SK-MEL-5 (cell line): ENCODE measurements around the gene CCDC47. TPM values are rescaled to one million over a fixed set of nuclear protein-coding genes. Genes with fewer than 3 reads are reported as not detected.
A peak's percentile ranks its signal among the peaks of the same experiment; 100 is the strongest.

ENCODE experiments used
- DNase-seq: peaks from one replicate; pipeline ENCODE4 v3.0.0-alpha.2; 2016; ENCODE audit warnings: low read depth, low spot score
- in situ Hi-C: cut with HindIII; loops from 2 replicates; pipeline ENCODE4 v1.10.0; 2016; ENCODE audit warnings: low sequenced_read_pairs, high pct_unique_total_duplicates, low pct_unique_long_range_greater_than_20kb
- total RNA-seq: library from RNA; depleted of rRNA; stranded (reverse); fragments of >200 nt; shearing (Covaris generic); gene quantifications from 2 replicates; pipeline ENCODE4 v1.2.3, GENCODE V29; 2014

Gene CCDC47
- total RNA-seq, 1 experiment from 2014 or later, result 105 TPM

GRCh38 chr17:63786971-63787711, 13.7 kb upstream of the CCDC47 start:
- in situ Hi-C loops, result no loop called here
- no peak for DNase-seq

- DNase-seq, result peak; percentile 24
- in situ Hi-C loops, result no loop called here
Observed at GRCh38 chr17:63786117-63786516, 12.7 kb upstream of the CCDC47 start.

GRCh38 chr17:63785556-63785955, 12.2 kb upstream of the CCDC47 start:
- peak; percentile 95 for DNase-seq
- in situ Hi-C loops, result no loop called here

GRCh38 chr17:63783522-63783921, 10.1 kb upstream of the CCDC47 start:
- in situ Hi-C loops, result no loop called here
- no peak for DNase-seq

- in situ Hi-C loops, result no loop called here
- DNase-seq, result no peak
Observed at GRCh38 chr17:63780928-63781327, 7.5 kb upstream of the CCDC47 start.

DNA sequence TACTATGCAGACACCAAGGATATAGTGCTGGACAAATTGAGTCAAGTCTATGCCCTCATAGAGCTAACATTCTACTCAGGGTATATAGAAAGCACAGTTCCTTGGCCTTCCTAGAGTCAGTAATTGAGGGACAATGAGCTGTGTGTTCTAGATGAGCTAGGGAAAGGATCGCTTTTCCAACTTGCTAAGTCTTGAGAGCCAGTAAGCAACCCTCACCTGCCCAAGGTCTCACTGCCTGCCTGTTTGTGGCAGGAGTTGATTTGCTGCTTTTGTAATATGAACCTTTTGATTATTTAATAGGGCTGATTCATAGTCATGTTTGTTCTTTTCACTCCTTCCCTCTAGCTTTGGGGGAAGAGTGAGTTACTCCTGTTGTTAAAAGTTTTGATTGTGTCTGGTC, 7.1 kb upstream of the CCDC47 start:
- peak; percentile 65 for DNase-seq
- in situ Hi-C loops, result no loop called here

GRCh38 chr17:63775420-63775819, 2.0 kb upstream of the CCDC47 start:
- in situ Hi-C loops, result no loop called here
- DNase-seq, result no peak

DNA sequence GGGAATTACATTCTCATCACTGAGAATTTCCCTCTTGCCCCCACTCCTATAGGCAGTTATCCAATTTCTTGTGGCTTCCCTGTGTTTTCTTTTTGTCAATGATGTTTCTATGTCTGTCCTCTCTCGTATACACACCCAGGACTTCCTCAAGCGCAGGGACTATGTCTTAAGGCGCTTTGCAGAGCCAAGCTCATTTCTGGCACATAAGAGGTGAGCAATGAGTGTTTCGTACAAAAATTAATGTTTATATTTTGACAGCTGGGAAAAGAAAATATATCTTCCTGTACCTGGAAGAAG, 1.5 kb upstream of the CCDC47 start:
- in situ Hi-C loops, result no loop called here
- peak; percentile 21 for DNase-seq

- in situ Hi-C loops, result no loop called here
- DNase-seq, result peak; percentile 47
Observed at GRCh38 chr17:63774141-63774968, 958 bp upstream of the CCDC47 start, which contains the start of gene DDX42. Gene DDX42, plus strand, starts transcription at chr17:63774170. Its CDS starts 12,880 bp downstream, at chr17:63787050.

GRCh38 chr17:63772801-63773271, 561 bp downstream of the CCDC47 start:
- DNase-seq, result no peak
- in situ Hi-C loops, result no loop called here

GRCh38 chr17:63768433-63768832, 5.0 kb downstream of the CCDC47 start:
- DNase-seq, result no peak
- in situ Hi-C loops, result no loop called here

DNA sequence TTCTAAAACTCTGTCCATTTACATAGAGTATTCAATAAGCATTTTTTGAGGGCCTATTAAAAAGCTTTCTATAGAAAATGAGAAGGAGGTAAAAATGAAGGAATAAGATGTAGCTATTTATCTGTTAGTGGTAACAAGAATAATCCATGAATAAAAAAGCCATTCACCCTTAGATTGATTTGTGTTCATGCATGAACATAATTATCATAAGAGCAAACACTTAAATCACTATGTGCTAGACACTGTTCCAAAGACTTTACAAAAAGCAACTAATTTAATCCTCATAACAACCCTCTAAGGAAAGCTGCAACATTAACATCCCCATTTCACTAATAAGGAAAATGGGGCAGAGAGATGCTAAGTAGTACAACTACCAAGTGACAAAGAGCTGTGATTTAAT, 6.6 kb downstream of the CCDC47 start:
- in situ Hi-C loops, result no loop called here
- no peak for DNase-seq

GRCh38 chr17:63764716-63765115, 8.7 kb downstream of the CCDC47 start:
- DNase-seq, result no peak
- in situ Hi-C loops, result no loop called here

DNA sequence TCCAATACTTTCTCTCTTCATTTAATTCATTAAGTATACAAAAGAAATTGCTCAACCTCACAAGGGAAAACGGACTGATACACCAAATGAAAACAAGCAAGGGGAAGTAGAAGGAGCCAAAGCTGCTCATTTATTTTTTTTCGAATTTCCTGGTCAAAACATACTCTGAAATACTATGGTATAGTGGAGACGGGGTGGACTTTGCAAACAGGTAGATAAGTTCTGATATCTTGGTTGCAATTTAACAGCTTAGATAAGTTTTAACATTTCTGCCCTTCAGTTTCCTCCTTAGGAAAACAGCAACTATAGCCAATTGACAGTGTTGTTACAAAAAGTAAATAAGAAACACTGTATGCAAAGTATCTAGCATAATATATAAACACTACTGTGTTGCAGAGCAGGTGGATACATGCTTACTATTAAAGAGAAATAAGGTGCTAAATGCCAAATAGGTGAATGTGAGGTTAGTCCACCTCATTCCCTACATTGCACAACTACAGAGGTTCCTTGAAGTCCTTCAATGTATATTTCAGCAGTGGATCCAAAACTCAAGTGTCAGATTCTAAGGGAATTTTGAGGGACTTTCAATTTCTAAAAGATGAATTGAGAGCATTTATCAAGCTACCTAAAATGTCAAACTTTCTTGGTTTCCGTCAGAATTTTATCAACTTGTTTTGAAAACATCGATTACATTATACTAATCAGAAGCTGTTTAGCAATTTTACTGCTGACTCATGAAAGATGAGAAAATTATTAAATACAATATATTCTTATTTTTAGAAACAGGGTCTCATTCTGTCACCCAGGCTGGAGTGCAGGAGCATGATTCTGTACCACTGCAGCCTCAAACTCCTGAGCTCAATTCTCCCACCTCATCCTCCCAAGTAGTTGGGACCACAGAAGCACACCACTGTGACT, 11.0 kb downstream of the CCDC47 start:
- in situ Hi-C loops, result no loop called here
- no peak for DNase-seq

DNA sequence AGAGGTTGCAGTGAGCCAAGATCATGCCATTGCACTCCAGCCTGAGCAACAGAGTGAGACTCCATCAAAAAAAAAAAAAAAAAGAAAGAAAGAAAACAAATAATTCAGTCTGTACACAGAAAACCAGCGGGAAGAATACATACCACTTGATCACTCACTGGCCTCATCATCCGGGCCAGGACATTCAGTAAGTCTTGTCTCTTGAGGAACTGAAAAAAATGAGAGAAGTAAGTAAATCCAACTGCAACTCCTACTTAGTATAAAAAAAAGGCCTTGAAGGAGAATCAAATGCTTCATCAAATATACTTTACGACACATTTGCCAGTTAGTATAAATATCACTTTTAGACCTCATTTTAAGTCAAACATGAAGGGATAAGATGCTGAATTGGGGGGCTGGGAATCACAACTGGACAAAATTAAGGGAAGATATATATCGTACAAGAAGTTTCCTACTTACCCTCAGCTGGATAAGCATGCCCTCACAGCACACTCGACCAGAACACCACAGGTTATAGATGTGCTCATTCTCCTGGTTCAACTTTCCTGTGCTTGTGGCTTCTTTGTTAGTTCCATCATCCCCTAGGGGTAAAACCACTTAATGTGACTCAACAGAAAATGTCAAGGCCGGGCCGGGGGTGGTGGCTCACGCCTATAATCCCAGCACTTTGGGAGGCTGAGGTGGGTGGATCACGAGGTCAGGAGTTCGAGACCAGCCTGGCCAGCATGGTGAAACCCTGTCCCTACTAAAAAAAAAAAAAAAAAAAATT, 12.4 kb downstream of the CCDC47 start:
- no peak for DNase-seq
- in situ Hi-C loops, result no loop called here

DNA sequence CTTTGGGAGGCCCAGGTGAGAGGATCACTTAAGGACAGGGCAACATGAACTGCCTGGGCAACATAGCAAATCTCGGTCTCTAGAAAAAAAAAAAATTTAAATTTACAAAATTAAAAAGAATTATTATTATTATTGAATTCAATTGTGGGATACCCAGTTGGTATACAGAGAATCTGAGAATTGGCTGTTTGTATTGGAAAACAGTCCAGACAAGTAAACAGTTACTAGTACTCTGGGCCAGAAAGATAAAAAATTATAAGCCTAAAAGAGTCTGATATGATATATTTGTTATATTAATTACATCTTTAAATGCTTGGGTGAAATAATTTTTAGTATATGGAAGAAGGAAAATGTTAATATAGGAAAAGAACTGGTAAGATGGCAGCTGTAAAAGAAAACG, 15.0 kb downstream of the CCDC47 start:
- no peak for DNase-seq
- in situ Hi-C loops, result no loop called here

GRCh38 chr17:63754046-63754445, 19.4 kb downstream of the CCDC47 start:
- no peak for DNase-seq
- in situ Hi-C loops, result no loop called here
